Measurements from ENCODE around the gene LUZP2. TPM values are rescaled to one million over a fixed set of nuclear protein-coding genes. Genes with fewer than 3 reads are reported as not detected.

The LUZP2 gene
- total RNA-seq, 3 donors from 2014 or later: 1.6 to 5.6 (median 4.4) TPM

DNA sequence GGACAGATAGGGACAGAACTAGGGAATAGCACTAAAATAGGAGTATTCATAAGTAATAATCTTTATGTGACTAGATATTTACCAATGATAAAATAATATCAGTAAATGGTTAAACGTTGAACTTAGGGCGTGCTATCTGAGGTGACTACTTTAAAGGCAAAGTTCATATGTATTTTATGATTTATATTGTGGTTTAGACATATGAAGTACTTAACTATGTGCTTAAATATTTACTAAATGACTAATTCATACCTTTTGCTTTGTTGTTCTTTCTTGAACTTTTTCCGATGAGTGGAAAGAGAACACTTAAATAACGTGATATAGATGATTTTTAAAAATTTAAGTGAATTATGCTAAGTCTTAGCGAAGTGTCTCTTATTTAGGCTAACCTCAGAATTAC is 14.7 kb downstream of the LUZP2 start:
- no peak for DNase-seq
- no peak overlapping the region for H3K4me3 ChIP-seq
- intact Hi-C loops (cut with DNase I, micrococcal nuclease): no loop called here

DNA sequence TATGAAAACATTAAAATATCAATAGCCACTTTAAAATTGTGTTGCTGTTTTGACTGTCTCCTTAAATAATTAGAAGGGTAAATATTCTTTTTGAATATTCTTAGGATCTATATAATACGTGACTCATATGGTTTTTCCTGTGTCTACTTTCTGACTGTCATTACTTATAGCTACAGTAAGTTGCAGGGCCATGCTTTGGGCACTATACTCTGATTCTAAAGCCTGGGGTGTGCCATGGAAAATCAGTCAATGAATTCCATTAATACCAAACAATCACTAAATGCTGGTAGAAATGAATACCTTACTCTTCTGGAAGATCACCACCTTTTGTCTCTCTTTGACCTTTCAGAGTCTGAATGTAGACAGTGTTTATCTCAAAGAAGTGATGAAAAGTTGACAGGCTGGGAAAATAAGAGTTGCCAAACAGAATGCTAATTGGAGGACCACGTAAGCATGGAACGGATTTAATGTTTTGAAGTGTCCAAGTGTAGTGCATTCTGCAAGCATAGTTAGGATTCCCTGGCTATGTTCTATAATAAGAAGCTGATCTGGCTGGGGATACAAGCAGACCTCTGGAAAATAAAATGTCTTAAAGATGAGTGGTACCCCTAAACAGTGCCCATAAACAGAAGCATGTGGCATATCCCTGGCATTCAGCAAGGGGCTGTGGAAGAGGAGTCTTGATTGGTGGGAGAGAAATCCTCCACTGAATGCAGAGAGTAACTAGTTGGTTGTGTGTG is 16.8 kb downstream of the LUZP2 start:
- H3K4me1 ChIP-seq (ENCODE audit: low read depth): no peaks in the 10 kb centered on the region
- H3K9me3 ChIP-seq: no peaks in the 10 kb centered on the region
- no peak overlapping the region for H3K4me3 ChIP-seq
- H3K36me3 ChIP-seq (ENCODE audit: low read depth): no peaks in the 10 kb centered on the region
- DNase-seq (no peak), ATAC-seq (no peak)
- TF ChIP-seq, protein P1, sequence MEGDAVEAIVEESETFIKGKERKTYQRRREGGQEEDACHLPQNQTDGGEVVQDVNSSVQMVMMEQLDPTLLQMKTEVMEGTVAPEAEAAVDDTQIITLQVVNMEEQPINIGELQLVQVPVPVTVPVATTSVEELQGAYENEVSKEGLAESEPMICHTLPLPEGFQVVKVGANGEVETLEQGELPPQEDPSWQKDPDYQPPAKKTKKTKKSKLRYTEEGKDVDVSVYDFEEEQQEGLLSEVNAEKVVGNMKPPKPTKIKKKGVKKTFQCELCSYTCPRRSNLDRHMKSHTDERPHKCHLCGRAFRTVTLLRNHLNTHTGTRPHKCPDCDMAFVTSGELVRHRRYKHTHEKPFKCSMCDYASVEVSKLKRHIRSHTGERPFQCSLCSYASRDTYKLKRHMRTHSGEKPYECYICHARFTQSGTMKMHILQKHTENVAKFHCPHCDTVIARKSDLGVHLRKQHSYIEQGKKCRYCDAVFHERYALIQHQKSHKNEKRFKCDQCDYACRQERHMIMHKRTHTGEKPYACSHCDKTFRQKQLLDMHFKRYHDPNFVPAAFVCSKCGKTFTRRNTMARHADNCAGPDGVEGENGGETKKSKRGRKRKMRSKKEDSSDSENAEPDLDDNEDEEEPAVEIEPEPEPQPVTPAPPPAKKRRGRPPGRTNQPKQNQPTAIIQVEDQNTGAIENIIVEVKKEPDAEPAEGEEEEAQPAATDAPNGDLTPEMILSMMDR (IDR thresholded peaks at IDR 0.05): no peak
- intact Hi-C loops (cut with DNase I, micrococcal nuclease): no loop called here

More for the DNA sequence above, 14.7 kb downstream of the LUZP2 start:
- peak; percentile 28 for ATAC-seq
- H3K4me1 ChIP-seq (ENCODE audit: low read depth): no peaks in the 10 kb centered on the region
- H3K9me3 ChIP-seq: no peaks in the 10 kb centered on the region
- TF ChIP-seq, protein P1 (IDR thresholded peaks at IDR 0.05): no peak
- no peaks in the 10 kb centered on the region for H3K36me3 ChIP-seq (ENCODE audit: low read depth)

DNA sequence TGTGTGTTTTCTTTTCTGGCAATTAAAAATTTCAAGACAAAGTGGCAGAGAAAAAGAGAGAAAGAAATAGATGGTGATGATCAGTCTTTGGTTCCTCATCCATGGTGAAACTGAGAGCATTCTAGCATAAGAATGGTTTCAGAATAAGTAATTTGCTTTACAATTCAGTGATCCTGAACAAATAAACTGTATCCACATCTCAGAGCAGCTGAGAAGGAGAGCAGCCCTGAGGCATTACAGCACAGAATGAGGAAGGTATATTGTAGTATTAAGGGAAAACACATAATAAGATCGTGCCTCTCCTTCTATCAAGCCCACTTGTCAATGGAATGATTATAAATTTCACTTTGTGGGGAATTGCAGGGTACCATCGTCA is 17.4 kb downstream of the LUZP2 start:
- H3K9me3 ChIP-seq: no peaks in the 10 kb centered on the region
- intact Hi-C loops (cut with DNase I, micrococcal nuclease): no loop called here
- no peak for ATAC-seq
- no peak overlapping the region for H3K4me3 ChIP-seq
- H3K4me1 ChIP-seq (ENCODE audit: low read depth): no peaks in the 10 kb centered on the region
- DNase-seq: no peak
- TF ChIP-seq, protein P1 (IDR thresholded peaks at IDR 0.05): no peak
- no peaks in the 10 kb centered on the region for H3K36me3 ChIP-seq (ENCODE audit: low read depth)

DNA sequence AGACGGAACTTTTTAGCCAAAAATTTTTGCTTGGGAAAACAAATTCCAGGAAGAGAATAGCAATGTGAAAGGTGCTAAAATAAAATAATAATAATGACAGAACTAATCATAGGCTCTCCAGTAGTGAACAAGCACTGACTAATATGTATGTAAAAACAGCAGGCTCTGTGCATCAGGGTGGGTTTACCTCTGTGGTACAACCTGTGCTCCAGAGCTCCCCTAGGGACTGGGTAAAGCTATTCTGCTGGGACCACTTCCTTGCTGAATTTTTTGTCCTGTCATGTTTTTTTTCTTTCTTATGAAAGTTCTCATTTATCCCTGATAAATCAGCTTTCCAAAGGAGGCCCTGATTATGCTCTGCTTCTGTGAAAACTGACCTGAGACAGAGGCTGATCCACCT is 18.8 kb downstream of the LUZP2 start:
- no peak for ATAC-seq

DNA sequence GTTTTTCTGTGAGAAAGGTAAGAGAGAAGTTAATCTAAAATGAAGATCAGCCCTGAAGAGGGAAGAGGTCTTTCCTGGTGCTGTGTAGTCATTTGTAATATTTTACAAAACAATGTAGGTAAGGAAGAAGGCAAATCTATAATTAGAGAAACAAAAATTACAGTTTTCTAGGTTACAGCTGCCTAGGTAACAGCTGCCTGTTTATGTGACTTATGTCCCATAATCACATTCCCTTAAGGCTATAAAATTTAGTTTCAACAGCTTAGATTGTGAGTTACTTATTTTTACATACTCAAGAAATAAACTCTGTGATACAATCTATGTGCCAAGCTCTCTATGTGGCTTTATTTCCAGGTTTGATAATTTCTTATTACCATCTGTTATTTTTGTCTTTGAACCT is 19.8 kb downstream of the LUZP2 start:
- Histone ChIP-seq H3K4me1 (ENCODE audit: low read depth) (no peaks in the 10 kb centered on the region), H3K4me3 (no peak overlapping the region), H3K36me3 (ENCODE audit: low read depth) (no peaks in the 10 kb centered on the region), H3K9me3 (no peaks in the 10 kb centered on the region)
- intact Hi-C loops (cut with DNase I, micrococcal nuclease): no loop called here
- ATAC-seq: peak; percentile 62
- TF ChIP-seq, protein P1 (IDR thresholded peaks at IDR 0.05): no peak
- DNase-seq: no peak

More for the DNA sequence above, 18.8 kb downstream of the LUZP2 start:
- intact Hi-C loops (cut with DNase I, micrococcal nuclease): no loop called here
- no peaks in the 10 kb centered on the region for H3K36me3 ChIP-seq (ENCODE audit: low read depth)
- TF ChIP-seq, protein P1 (IDR thresholded peaks at IDR 0.05): no peak
- no peak for DNase-seq
- no peaks in the 10 kb centered on the region for H3K9me3 ChIP-seq
- no peak overlapping the region for H3K4me3 ChIP-seq
- no peaks in the 10 kb centered on the region for H3K4me1 ChIP-seq (ENCODE audit: low read depth)
